Astrocyte of the cerebellum (primary cell): ENCODE data around the gene EDEM2.
"Not testable (repeated sequence)": the region's sequence is repeated elsewhere in the genome, so short reads cannot be mapped to it uniquely, and the experiment has no call there.

ENCODE experiments used
- DNase-seq: peaks from one replicate; pipeline ENCODE4 v3.0.0-alpha.2; 2011; ENCODE audit warnings: low read depth
- H3K4me3 ChIP-seq: 2 replicates; pipeline ENCODE4 v1.5.1; 2011; ENCODE audit warnings: mild to moderate bottlenecking, low read depth, low read length, moderate library complexity
- CTCF ChIP-seq: IDR thresholded peaks from 2 replicates; pipeline ENCODE4 v1.5.1; 2012; ENCODE audit warnings: low read length, low read depth, moderate library complexity, mild to moderate bottlenecking; ENCODE audit errors: missing control alignments
- in situ Hi-C: cut with HindIII; loops from 2 replicates; pipeline ENCODE4 v1.10.0; 2017; ENCODE audit warnings: low sequenced_read_pairs

EDEM2 gene

GRCh38 chr20:35151736-35152135, 4.6 kb upstream of the EDEM2 start:
- DNase-seq = no peak
- H3K4me3 ChIP-seq = no peak overlapping the region
- in situ Hi-C loops = no loop called here
- no peak for TF ChIP-seq CTCF

- no peak overlapping the region for H3K4me3 ChIP-seq
- in situ Hi-C loops = no loop called here
- TF ChIP-seq CTCF = no peak
- DNase-seq = no peak
Measured at GRCh38 chr20:35150846-35151579, 3.9 kb upstream of the EDEM2 start.

- peak overlapping the region; percentile 93 for H3K4me3 ChIP-seq
- DNase-seq, in situ Hi-C loops: not testable (repeated sequence)
Measured at GRCh38 chr20:35147575-35148071, 487 bp upstream of the EDEM2 start.

- in situ Hi-C loops = no loop called here
- peak overlapping the region; percentile 93 for H3K4me3 ChIP-seq
- DNase-seq = no peak
- TF ChIP-seq CTCF = no peak
Measured at GRCh38 chr20:35146299-35146919, 727 bp downstream of the EDEM2 start.

GRCh38 chr20:35145141-35145564, 2.0 kb downstream of the EDEM2 start:
- in situ Hi-C loops = no loop called here
- no peak overlapping the region for H3K4me3 ChIP-seq
- DNase-seq = peak; percentile 42
- peak; percentile 74 for TF ChIP-seq CTCF

- H3K4me3 ChIP-seq = no peak overlapping the region
- no peak for DNase-seq
- no peak for TF ChIP-seq CTCF
- in situ Hi-C loops = no loop called here
Measured at GRCh38 chr20:35144694-35145093, 2.4 kb downstream of the EDEM2 start.
